ENCODE measurements around the gene VPS8.
"Not testable (repeated sequence)": the region's sequence is repeated elsewhere in the genome, so short reads cannot be mapped to it uniquely, and the experiment has no call there.

Gene VPS8

GRCh38 chr3:184896336-184896735 lies 84.4 kb downstream of the VPS8 start:
- Histone ChIP-seq H3K36me3 (ENCODE audit: insufficient read depth, low read length) (no peaks in the 10 kb centered on the region), H3K4me1 (ENCODE audit: control insufficient read depth, insufficient read depth, low read length, unreplicated experiment) (no peaks in the 10 kb centered on the region), H3K4me3 (ENCODE audit: low read depth, low read length) (no peak overlapping the region), H3K79me2 (ENCODE audit: control insufficient read depth, insufficient read depth, low read length, unreplicated experiment) (no peaks in the 10 kb centered on the region), H3K27ac (ENCODE audit: low read depth, low read length) (no peak overlapping the region), H3K27me3 (ENCODE audit: insufficient read depth, low read length) (no peaks in the 10 kb centered on the region), H2AFZ (ENCODE audit: low read length, unreplicated experiment) (no peak overlapping the region)

GRCh38 chr3:184899953-184900595 lies 88.1 kb downstream of the VPS8 start:
- peaks cover 6% of the 10 kb centered on the region for H3K36me3 ChIP-seq (ENCODE audit: insufficient read depth, low read length)
- no peaks in the 10 kb centered on the region for H3K4me1 ChIP-seq (ENCODE audit: control insufficient read depth, insufficient read depth, low read length, unreplicated experiment)
- no peaks in the 10 kb centered on the region for H3K79me2 ChIP-seq (ENCODE audit: control insufficient read depth, insufficient read depth, low read length, unreplicated experiment)
- H3K4me3 ChIP-seq (ENCODE audit: low read depth, low read length): no peak overlapping the region
- H3K27me3 ChIP-seq (ENCODE audit: insufficient read depth, low read length): no peaks in the 10 kb centered on the region
- H3K27ac ChIP-seq (ENCODE audit: low read depth, low read length): no peak overlapping the region
- H2AFZ ChIP-seq (ENCODE audit: low read length, unreplicated experiment): no peak overlapping the region

- H3K36me3 ChIP-seq (ENCODE audit: insufficient read depth, low read length): peaks cover 15% of the 10 kb centered on the region
- H3K4me1 ChIP-seq (ENCODE audit: control insufficient read depth, insufficient read depth, low read length, unreplicated experiment); H3K4me3 ChIP-seq (ENCODE audit: low read depth, low read length); H3K27ac ChIP-seq (ENCODE audit: low read depth, low read length); H2AFZ ChIP-seq (ENCODE audit: low read length, unreplicated experiment); H3K79me2 ChIP-seq (ENCODE audit: control insufficient read depth, insufficient read depth, low read length, unreplicated experiment); H3K27me3 ChIP-seq (ENCODE audit: insufficient read depth, low read length): not testable (repeated sequence)
Measured at GRCh38 chr3:184907031-184907430, 95.1 kb downstream of the VPS8 start.

GRCh38 chr3:184907681-184908649 lies 96.0 kb downstream of the VPS8 start:
- Histone ChIP-seq H3K36me3 (ENCODE audit: insufficient read depth, low read length) (peaks cover 15% of the 10 kb centered on the region), H3K4me1 (ENCODE audit: control insufficient read depth, insufficient read depth, low read length, unreplicated experiment) (no peaks in the 10 kb centered on the region), H3K27ac (ENCODE audit: low read depth, low read length) (no peak overlapping the region), H3K27me3 (ENCODE audit: insufficient read depth, low read length) (no peaks in the 10 kb centered on the region), H3K4me3 (ENCODE audit: low read depth, low read length) (no peak overlapping the region), H2AFZ (ENCODE audit: low read length, unreplicated experiment) (no peak overlapping the region), H3K79me2 (ENCODE audit: control insufficient read depth, insufficient read depth, low read length, unreplicated experiment) (no peaks in the 10 kb centered on the region)

GRCh38 chr3:184908859-184909258 lies 96.9 kb downstream of the VPS8 start:
- Histone ChIP-seq H3K4me3 (ENCODE audit: low read depth, low read length) (no peak overlapping the region), H3K79me2 (ENCODE audit: control insufficient read depth, insufficient read depth, low read length, unreplicated experiment) (no peaks in the 10 kb centered on the region), H3K27ac (ENCODE audit: low read depth, low read length) (no peak overlapping the region), H3K4me1 (ENCODE audit: control insufficient read depth, insufficient read depth, low read length, unreplicated experiment) (no peaks in the 10 kb centered on the region), H3K27me3 (ENCODE audit: insufficient read depth, low read length) (no peaks in the 10 kb centered on the region), H3K36me3 (ENCODE audit: insufficient read depth, low read length) (peaks cover 15% of the 10 kb centered on the region), H2AFZ (ENCODE audit: low read length, unreplicated experiment) (no peak overlapping the region)

GRCh38 chr3:184910664-184911063 lies 98.7 kb downstream of the VPS8 start:
- no peaks in the 10 kb centered on the region for H3K4me1 ChIP-seq (ENCODE audit: control insufficient read depth, insufficient read depth, low read length, unreplicated experiment)
- no peaks in the 10 kb centered on the region for H3K27me3 ChIP-seq (ENCODE audit: insufficient read depth, low read length)
- H3K36me3 ChIP-seq (ENCODE audit: insufficient read depth, low read length): peaks cover 6% of the 10 kb centered on the region; the same call in 1 of the 2 replicates
- no peaks in the 10 kb centered on the region for H3K79me2 ChIP-seq (ENCODE audit: control insufficient read depth, insufficient read depth, low read length, unreplicated experiment)
- H2AFZ ChIP-seq (ENCODE audit: low read length, unreplicated experiment): no peak overlapping the region
- H3K4me3 ChIP-seq (ENCODE audit: low read depth, low read length): no peak overlapping the region
- H3K27ac ChIP-seq (ENCODE audit: low read depth, low read length): no peak overlapping the region

GRCh38 chr3:184911570-184911969 lies 99.6 kb downstream of the VPS8 start:
- Histone ChIP-seq H3K27ac (ENCODE audit: low read depth, low read length) (no peak overlapping the region), H3K79me2 (ENCODE audit: control insufficient read depth, insufficient read depth, low read length, unreplicated experiment) (no peaks in the 10 kb centered on the region), H3K27me3 (ENCODE audit: insufficient read depth, low read length) (no peaks in the 10 kb centered on the region), H3K36me3 (ENCODE audit: insufficient read depth, low read length) (no peaks in the 10 kb centered on the region), H3K4me3 (ENCODE audit: low read depth, low read length) (no peak overlapping the region), H3K4me1 (ENCODE audit: control insufficient read depth, insufficient read depth, low read length, unreplicated experiment) (no peaks in the 10 kb centered on the region), H2AFZ (ENCODE audit: low read length, unreplicated experiment) (no peak overlapping the region)

- H3K4me3 ChIP-seq (ENCODE audit: low read depth, low read length): no peak overlapping the region
- H3K27me3 ChIP-seq (ENCODE audit: insufficient read depth, low read length): no peaks in the 10 kb centered on the region
- no peak overlapping the region for H2AFZ ChIP-seq (ENCODE audit: low read length, unreplicated experiment)
- no peaks in the 10 kb centered on the region for H3K36me3 ChIP-seq (ENCODE audit: insufficient read depth, low read length)
- H3K4me1 ChIP-seq (ENCODE audit: control insufficient read depth, insufficient read depth, low read length, unreplicated experiment): no peaks in the 10 kb centered on the region
- H3K27ac ChIP-seq (ENCODE audit: low read depth, low read length): no peak overlapping the region
- no peaks in the 10 kb centered on the region for H3K79me2 ChIP-seq (ENCODE audit: control insufficient read depth, insufficient read depth, low read length, unreplicated experiment)
Measured at GRCh38 chr3:184912163-184912562, 100.2 kb downstream of the VPS8 start.

GRCh38 chr3:184914628-184915027 lies 102.7 kb downstream of the VPS8 start:
- Histone ChIP-seq H3K79me2 (ENCODE audit: control insufficient read depth, insufficient read depth, low read length, unreplicated experiment) (no peaks in the 10 kb centered on the region), H3K27ac (ENCODE audit: low read depth, low read length) (no peak overlapping the region), H3K4me1 (ENCODE audit: control insufficient read depth, insufficient read depth, low read length, unreplicated experiment) (no peaks in the 10 kb centered on the region), H2AFZ (ENCODE audit: low read length, unreplicated experiment) (no peak overlapping the region), H3K36me3 (ENCODE audit: insufficient read depth, low read length) (no peaks in the 10 kb centered on the region), H3K27me3 (ENCODE audit: insufficient read depth, low read length) (no peaks in the 10 kb centered on the region), H3K4me3 (ENCODE audit: low read depth, low read length) (no peak overlapping the region)

- Histone ChIP-seq H2AFZ (ENCODE audit: low read length, unreplicated experiment) (no peak overlapping the region), H3K27me3 (ENCODE audit: insufficient read depth, low read length) (no peaks in the 10 kb centered on the region), H3K27ac (ENCODE audit: low read depth, low read length) (no peak overlapping the region), H3K36me3 (ENCODE audit: insufficient read depth, low read length) (no peaks in the 10 kb centered on the region), H3K79me2 (ENCODE audit: control insufficient read depth, insufficient read depth, low read length, unreplicated experiment) (no peaks in the 10 kb centered on the region), H3K4me3 (ENCODE audit: low read depth, low read length) (no peak overlapping the region), H3K4me1 (ENCODE audit: control insufficient read depth, insufficient read depth, low read length, unreplicated experiment) (no peaks in the 10 kb centered on the region)
Measured at GRCh38 chr3:184918750-184919149, 106.8 kb downstream of the VPS8 start.

GRCh38 chr3:184919651-184920050 lies 107.7 kb downstream of the VPS8 start:
- Histone ChIP-seq H3K27ac (ENCODE audit: low read depth, low read length) (no peak overlapping the region), H3K27me3 (ENCODE audit: insufficient read depth, low read length) (no peaks in the 10 kb centered on the region), H3K79me2 (ENCODE audit: control insufficient read depth, insufficient read depth, low read length, unreplicated experiment) (no peaks in the 10 kb centered on the region), H3K4me3 (ENCODE audit: low read depth, low read length) (no peak overlapping the region), H3K4me1 (ENCODE audit: control insufficient read depth, insufficient read depth, low read length, unreplicated experiment) (no peaks in the 10 kb centered on the region), H3K36me3 (ENCODE audit: insufficient read depth, low read length) (no peaks in the 10 kb centered on the region), H2AFZ (ENCODE audit: low read length, unreplicated experiment) (no peak overlapping the region)
